ENCODE results near the gene MAST2.

MAST2 gene

DNA sequence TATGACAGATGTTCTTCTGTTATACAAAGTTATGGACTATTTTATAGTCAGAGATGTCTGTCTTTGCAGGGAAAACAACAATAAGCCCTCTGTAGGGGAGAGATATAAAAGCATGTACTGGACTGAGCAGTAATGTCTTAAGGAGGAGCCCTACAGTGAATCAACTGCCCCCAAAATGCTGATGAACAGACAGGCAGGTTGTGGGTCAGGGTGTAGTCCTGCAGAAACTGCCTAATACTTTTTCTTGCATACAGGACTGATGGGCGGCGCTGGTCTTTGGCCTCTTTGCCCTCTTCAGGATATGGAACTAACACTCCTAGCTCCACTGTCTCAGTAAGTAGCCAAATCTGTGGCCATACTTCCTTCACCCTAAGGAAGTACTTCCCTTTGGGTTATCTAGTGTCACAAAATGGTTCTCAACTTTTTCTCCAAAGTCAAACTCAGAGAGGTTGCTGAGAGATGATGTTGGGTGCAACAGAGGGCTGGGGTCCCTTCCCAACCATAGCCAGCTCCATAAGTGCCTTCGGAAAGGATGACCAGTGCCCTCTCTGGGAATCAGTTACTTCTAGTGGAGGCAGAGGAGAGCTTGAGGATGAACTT is 199.2 kb downstream of the MAST2 start:
- POLR2A ChIA-PET: no interaction called here
- TF ChIP-seq, protein P1, sequence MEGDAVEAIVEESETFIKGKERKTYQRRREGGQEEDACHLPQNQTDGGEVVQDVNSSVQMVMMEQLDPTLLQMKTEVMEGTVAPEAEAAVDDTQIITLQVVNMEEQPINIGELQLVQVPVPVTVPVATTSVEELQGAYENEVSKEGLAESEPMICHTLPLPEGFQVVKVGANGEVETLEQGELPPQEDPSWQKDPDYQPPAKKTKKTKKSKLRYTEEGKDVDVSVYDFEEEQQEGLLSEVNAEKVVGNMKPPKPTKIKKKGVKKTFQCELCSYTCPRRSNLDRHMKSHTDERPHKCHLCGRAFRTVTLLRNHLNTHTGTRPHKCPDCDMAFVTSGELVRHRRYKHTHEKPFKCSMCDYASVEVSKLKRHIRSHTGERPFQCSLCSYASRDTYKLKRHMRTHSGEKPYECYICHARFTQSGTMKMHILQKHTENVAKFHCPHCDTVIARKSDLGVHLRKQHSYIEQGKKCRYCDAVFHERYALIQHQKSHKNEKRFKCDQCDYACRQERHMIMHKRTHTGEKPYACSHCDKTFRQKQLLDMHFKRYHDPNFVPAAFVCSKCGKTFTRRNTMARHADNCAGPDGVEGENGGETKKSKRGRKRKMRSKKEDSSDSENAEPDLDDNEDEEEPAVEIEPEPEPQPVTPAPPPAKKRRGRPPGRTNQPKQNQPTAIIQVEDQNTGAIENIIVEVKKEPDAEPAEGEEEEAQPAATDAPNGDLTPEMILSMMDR (IDR thresholded peaks at IDR 0.05; ENCODE audit: control extremely low read depth, extremely low read depth, low read depth, missing control alignments): no peak
- no peak for DNase-seq (ENCODE audit: extremely low spot score)
- CTCF ChIA-PET: interaction anchor here (1.0 to 1.2 kb wide), 2 partner anchors 35 to 46 kb away, joined by 3 to 4 read pairs; no protein-coding TSS in a partner anchor

DNA sequence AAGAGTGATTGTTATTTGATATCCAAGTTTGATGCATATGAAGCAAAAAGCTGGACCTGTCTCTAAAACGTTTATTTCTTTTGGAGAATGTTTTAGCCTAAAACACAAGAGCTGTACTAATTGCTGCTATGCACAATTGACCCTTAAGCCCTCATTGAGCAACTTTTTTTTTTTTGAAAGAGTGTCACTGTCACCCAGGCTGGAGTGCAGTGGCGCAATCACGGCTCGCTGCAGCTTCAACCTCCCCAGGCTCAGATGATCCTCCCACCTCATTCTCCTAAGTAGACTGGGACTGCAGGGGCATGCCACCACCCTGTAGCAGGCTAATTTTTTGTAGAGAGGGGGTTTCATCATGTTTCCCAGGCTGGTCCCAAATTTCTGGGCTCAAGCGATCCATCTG is 199.9 kb downstream of the MAST2 start:
- ChIA-PET POLR2A (no interaction called here), CTCF (interaction anchor here (1.0 kb wide), 1 partner anchor 34 kb away, joined by 3 read pairs; no protein-coding TSS in a partner anchor)
- TF ChIP-seq, protein P1 (IDR thresholded peaks at IDR 0.05; ENCODE audit: control extremely low read depth, extremely low read depth, low read depth, missing control alignments): no peak
- no peak for DNase-seq (ENCODE audit: extremely low spot score)

DNA sequence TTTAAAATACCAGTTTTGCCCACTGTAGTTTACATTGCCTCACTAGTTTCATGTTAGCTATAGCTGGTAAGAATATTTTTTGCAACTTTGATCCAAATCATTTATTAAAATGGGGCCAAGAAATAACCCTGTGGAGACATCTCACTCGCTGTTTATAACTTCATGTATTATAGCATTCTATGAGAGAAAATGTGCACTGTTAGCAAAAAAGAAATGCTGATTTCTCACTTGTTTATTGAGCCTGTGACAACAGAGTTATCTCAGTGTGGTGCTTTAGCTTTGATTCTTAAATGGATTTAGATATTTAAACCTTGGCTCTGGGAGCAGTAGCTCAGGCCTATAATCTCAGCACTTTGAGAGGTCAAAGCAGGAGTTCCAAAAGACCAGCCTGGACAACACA is 201.1 kb downstream of the MAST2 start:
- TF ChIP-seq, protein P1 (IDR thresholded peaks at IDR 0.05; ENCODE audit: control extremely low read depth, extremely low read depth, low read depth, missing control alignments): no peak
- POLR2A ChIA-PET: no interaction called here
- CTCF ChIA-PET: interaction anchor here (1.2 kb wide), 1 partner anchor 19 kb away, joined by 3 read pairs; no protein-coding TSS in a partner anchor
- no peak for DNase-seq (ENCODE audit: extremely low spot score)

DNA sequence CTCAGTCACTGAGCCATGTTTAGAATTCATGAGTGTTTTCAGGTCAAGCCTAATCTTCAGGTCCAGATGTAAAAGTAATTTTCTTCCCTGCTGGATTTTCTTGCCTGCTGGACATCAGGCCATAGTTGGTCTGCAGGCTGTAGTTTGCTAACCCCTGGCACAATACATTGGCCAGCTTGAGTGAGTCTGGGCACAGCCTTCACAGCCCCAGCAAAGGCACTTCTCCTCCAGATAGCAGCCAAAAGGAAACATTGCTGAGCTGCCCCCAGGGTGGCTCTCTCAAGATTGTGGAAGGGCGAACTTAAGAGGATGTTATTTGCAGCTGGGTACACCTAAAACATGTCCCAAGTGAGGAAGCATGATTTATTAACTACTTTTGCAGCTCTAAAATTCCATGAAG is 202.2 kb downstream of the MAST2 start:
- CTCF ChIA-PET: interaction anchor here (0.8 to 1.4 kb wide), 2 partner anchors 30 to 127 kb away, joined by 3 read pairs; no protein-coding TSS in a partner anchor

DNA sequence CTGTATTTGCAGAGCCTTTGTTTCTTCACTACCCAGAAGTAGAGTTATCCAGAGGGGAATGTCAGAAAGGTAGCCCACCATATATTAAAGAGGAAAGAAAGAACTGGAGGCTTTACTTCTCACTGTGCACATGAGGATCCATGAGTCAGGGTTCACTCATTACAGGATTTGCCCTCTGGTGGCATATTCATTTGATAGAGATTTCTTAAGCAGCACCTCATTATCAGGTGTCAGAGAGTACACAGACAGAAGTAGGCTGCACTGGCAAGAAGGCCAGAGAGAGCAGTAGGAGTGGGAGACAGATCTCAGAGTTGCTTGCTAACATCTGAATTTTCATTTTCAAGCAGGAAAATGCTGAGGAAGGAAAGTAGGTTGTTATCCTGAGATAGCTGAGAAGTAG is 205.2 kb downstream of the MAST2 start:
- POLR2A ChIA-PET: no interaction called here
- TF ChIP-seq, protein P1 (IDR thresholded peaks at IDR 0.05; ENCODE audit: control extremely low read depth, extremely low read depth, low read depth, missing control alignments): no peak
- CTCF ChIA-PET: no interaction called here
- no peak for DNase-seq (ENCODE audit: extremely low spot score)

More for the DNA sequence above, 202.2 kb downstream of the MAST2 start:
- TF ChIP-seq, protein P1 (IDR thresholded peaks at IDR 0.05; ENCODE audit: control extremely low read depth, extremely low read depth, low read depth, missing control alignments): no peak
- no peak for DNase-seq (ENCODE audit: extremely low spot score)
- POLR2A ChIA-PET: no interaction called here

DNA sequence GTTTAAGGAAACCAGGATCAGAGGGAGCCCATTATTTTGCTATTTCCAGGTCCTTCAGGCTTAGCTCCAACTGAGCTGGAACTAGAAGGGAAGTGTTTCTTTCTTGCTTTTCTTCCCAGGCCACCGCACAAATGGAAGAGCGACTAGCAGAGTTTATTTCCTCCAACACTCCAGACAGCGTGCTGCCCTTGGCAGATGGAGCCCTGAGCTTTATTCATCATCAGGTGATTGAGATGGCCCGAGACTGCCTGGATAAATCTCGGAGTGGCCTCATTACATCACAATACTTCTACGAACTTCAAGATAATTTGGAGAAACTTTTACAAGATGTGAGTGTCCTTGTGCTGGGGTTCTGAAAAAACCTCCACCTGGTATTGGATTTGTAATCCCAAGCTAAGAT is 207.2 kb downstream of the MAST2 start:
- no peak for DNase-seq (ENCODE audit: extremely low spot score)
- CTCF ChIA-PET: interaction anchor here (1.1 to 2.1 kb wide), 2 partner anchors 9 to 26 kb away, joined by 3 to 8 read pairs; no protein-coding TSS in a partner anchor
- TF ChIP-seq, protein P1 (IDR thresholded peaks at IDR 0.05; ENCODE audit: control extremely low read depth, extremely low read depth, low read depth, missing control alignments): no peak
- POLR2A ChIA-PET: no interaction called here
